GM18517 (cell line): Measurements from ENCODE around the gene EIF4G2.
A peak's percentile ranks its signal among the peaks of the same experiment; 100 is the strongest.
"Not testable (repeated sequence)": the region's sequence is repeated elsewhere in the genome, so short reads cannot be mapped to it uniquely, and the experiment has no call there.

Source experiments
- ATAC-seq: cut with Tn5 transposase; IDR thresholded peaks from one replicate; pipeline ENCODE4 v1.9.1; 2021; ENCODE audit warnings: mild to moderate bottlenecking, moderate library complexity; ENCODE audit not compliant: unreplicated experiment

The EIF4G2 gene

GRCh38 chr11:10808553-10809372 is at the start of gene EIF4G2:
EIF4G2 (minus strand) TSS chr11:10808926.
- ATAC-seq, result peak; percentile 90

GRCh38 chr11:10857709-10858438 is 49.1 kb upstream of the EIF4G2 start, which contains the start of gene ZBED5:
ZBED5 (minus strand) TSS chr11:10858053; CDS start chr11:10854945, 3,108 bp downstream.
- peak; percentile 95 for ATAC-seq

DNA sequence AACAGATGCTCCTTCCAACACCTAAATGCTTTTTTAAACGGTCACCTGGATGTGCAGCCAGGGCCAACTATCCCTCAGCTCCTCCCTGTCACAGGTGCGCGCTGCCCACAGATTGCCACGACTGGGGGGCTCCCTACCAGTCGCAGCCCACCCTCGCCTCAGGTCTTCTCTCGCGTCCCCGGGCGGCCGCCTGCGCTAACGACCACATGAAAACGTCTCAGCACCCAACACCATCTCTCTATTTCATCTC is 48.7 kb upstream of the EIF4G2 start:
- ATAC-seq, result peak; percentile 5

DNA sequence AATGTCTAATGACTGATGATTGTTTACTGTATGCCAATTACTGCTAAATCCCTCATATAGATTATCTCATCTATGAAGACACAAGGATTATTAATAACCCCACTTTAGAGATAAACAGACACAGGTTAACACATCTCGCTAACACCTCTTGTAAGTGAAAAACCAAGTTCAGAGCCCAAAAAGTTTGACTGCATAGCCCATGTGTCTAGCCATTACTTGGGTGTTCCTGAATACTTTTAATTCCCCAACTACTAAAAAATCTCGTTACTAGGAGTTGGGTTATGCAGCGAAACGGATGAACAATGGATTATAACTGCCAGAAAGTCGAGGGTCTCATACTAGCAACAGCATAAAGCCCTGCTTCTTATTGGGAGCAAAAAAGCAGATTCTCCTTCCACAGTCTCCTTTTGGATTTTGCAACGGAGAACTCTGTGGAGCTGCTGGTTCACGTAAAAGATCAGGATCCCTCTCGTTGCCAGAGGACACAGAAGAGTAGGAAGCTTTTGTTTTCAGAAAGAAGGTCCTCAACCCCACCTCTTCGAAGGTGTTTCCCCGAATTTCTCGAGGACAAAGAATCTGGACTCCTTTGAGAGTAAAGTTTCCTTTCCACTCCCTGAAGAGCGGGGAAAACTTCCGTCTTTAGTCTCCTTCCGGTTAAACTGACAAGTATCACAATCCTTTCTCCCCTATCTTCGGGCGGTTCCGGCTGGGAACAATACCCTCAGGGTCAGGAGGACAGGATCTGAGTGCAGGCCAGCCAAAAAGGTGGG is 48.1 kb upstream of the EIF4G2 start:
- ATAC-seq, result no peak

DNA sequence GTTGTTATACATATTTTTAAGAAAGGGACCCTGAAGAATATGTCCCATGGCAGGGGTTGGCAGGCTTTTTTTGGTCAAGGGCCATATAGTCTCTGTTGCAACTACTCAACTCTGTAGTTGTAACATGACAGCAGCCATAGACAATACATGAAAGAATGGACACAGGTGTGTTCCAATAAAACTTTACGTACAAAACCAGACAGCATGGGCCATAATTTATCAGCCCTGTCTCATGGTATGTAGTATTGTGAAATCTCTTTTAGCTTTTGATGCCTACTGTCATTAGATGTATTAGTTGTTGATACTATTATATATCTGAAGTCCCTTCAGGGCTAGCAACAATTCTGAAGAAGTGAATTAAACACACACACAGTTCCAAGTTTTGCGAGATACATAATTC is 46.6 kb upstream of the EIF4G2 start:
- no peak for ATAC-seq

DNA sequence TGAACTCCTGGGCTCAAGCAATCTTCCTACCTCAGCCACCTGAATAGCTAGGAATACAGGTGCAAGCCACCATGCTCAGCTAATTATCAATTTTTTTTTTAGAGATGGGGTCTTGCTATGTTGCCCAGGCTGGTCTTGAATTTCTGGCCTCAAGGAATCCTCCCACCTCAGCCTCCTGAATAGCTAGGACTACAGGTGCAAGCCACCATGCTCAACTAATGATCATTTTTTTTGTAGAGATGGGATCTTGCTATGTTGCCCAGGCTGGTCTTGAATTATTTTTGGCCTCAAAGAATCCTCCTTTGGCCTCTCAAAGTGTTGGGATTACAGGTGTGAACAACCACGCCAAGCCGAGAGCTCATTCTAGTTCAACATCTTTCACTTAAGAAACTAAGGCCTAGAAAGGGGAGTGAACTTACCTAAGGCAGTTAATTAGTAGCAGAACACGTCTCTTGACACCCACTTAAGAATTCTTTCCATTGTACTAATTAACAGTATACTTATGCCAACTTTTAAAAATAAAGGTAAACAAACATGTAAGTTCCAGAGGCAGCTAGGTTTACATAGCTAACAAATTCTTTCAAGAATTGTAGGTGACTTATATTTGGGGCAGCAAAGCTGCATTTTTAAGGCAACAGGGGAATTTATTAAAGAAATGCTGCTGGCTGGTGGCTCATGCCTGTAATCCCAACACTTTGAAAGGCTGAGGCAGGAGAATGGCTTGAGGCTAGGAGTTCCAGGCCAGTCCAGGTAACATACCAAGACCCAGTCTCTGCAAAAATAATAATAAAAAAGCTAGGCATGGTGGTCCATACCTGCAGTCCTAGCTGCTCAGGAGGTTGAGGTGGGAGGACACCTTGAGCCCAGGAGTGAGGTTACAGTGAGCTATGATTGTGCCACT is 39.5 kb upstream of the EIF4G2 start:
- no peak for ATAC-seq

DNA sequence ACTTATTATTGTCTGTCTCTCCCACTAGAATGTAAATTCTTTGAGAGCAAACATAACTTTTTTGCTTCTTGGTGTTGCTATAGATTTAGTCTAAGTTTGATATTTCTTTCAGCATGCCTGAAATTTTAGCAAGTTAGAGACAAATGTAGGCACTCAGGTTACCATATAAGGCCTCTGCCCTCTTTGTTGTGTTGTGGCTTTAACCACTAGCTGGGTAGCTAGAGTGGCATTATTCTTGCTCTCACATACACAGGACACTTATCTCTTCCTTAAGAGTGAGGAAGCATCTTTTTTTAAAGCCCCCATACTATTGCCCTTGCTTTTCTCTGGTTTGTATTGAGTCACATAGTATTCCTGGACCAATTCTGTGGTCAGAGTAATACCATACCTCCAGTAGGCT is 37.9 kb upstream of the EIF4G2 start:
- no peak for ATAC-seq

- no peak for ATAC-seq
Observed at GRCh38 chr11:10845589-10845988, 36.9 kb upstream of the EIF4G2 start.

- no peak for ATAC-seq
Observed at GRCh38 chr11:10844796-10845195, 36.1 kb upstream of the EIF4G2 start.

- no peak for ATAC-seq
Observed at GRCh38 chr11:10844356-10844755, 35.6 kb upstream of the EIF4G2 start.

DNA sequence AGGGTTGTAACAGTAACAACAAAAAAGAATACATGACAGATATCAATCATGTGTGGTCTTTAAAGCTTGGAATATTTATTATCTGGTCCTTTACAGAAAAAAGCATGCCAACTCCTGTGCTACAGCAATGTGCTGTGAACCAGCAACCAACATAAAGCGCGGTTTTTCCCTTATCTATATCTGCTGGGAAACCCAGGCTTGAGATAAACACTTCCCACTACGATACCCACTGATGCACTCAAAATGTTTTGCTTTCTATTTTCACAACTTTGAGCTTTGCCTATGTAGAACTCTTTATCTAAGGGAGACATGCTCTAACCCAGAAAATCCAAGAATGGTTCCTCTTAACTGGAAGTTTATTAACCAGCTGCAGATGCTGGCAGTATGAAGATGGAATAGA is 30.2 kb upstream of the EIF4G2 start:
- ATAC-seq, result no peak

DNA sequence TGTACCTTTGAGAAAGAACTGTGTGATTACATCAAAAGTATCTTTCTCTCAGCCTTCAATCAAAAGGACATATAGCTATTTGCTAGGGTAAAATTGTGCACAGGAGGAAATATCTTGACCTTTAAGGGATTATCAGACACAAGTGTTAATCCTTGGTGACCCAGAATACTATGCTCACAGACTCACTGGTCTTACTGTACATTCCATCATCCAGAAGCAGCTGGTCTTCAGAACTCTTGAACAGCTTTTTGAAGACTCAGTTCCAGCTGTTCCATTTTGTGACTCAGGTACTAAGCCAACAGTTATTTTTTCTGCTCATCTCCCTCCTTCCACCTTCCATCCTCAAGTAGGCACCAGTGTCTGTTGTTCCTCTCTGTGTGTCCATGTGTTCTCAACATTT is 29.4 kb upstream of the EIF4G2 start:
- ATAC-seq, result no peak

GRCh38 chr11:10836884-10837283 is 28.2 kb upstream of the EIF4G2 start:
- ATAC-seq, result not testable (repeated sequence)

DNA sequence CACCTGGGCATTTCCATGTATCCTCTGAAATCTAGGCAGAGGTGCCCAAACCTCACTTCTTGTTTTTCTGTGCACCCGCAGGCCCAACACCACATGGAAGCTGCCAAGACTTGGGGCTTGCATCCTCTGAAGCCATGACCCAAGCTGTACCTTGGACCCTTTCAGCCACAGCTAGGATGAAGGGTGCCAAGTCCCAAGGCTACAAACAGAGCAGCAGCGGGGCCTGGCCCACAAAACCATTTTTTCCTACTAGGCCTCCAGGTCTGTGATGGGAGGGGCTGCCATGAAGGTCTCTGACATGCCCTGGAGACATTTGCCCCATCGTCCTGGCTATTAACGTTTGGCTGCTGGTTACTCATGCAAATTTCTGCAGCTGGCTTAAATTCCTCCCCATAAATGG is 20.4 kb upstream of the EIF4G2 start:
- no peak for ATAC-seq

DNA sequence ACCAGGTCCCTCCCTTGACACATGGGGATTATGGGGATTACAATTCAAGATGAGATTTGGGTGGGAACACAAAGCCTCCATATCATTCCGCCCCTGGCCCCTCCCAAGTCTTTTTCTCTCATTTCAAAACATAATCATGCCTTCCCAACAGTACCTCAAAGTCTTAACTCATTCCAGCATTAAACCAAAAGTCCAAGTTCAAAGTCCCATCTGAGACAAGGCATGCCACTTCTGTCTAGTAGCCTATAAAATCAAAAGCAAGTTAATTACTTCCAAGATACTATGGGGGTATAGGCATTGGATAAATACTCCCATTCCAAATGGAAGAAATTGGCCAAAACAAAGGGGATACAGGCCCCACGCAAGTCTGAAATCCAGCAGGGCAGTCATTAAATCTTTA is 19.7 kb upstream of the EIF4G2 start:
- ATAC-seq, result no peak

- ATAC-seq, result peak; percentile 59
Observed at GRCh38 chr11:10824888-10825287, 16.2 kb upstream of the EIF4G2 start.

DNA sequence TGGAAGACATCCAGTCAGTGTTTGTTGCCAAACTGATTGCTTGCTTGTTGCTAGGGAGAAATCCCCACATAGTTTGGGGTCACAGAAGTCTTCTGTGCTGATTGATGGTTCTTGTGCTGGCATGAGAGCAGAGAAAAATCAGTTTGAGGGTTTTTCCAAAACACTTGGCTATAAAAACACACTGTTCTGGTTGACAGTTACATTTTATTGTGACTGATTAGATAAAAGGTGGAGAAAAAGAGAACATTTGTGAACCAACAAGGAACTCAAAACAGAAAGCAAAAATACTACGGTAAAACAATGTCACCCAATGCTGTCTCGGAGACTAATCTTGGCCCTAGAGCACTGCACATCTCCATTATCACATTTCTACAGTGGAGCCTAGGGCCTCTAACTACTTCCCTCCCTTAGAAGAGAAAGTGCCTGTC is 14.4 kb upstream of the EIF4G2 start:
- no peak for ATAC-seq

- ATAC-seq, result not testable (repeated sequence)
Observed at GRCh38 chr11:10822491-10822890, 13.8 kb upstream of the EIF4G2 start.

DNA sequence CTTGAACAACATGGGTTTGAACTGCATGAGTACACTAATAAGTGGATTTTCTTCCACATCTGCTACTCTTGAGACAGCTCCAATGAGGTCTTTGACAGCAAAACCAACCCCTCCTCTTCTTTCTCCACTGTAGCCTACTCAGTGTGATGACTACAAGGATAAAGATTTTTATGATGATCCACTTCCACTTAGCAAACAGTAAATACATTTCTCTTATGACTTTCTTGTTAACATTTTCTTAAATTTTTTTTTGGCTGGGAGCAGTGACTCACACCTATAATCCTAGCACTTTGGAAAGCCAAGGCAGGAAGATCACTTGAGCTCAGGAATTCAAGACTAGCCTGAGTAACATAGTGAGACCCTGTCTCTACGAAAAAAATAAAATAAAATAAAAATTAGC is 9.9 kb upstream of the EIF4G2 start:
- no peak for ATAC-seq

- ATAC-seq, result no peak
Observed at GRCh38 chr11:10813945-10814344, 5.2 kb upstream of the EIF4G2 start.
